Posterior cingulate gyrus (tissue), 11 donors: Measurements from ENCODE around the gene ELOVL7.
"Not testable (repeated sequence)": the region's sequence is repeated elsewhere in the genome, so short reads cannot be mapped to it uniquely, and the experiment has no call there.

ENCODE experiments used
- DNase-seq, 10 donors: peaks; one replicate each; pipeline versions ENCODE4 v3.0.0 to v3.0.0-alpha.2; 2020 to 2021; ENCODE audit warnings: mixed read lengths in 3 of 10
- intact Hi-C: fragments of 100-400 bp; cut with DNase I; formaldehyde crosslinking; loops from one replicate; pipeline ENCODE4 v1.15.1; 2023

The ELOVL7 gene

DNA sequence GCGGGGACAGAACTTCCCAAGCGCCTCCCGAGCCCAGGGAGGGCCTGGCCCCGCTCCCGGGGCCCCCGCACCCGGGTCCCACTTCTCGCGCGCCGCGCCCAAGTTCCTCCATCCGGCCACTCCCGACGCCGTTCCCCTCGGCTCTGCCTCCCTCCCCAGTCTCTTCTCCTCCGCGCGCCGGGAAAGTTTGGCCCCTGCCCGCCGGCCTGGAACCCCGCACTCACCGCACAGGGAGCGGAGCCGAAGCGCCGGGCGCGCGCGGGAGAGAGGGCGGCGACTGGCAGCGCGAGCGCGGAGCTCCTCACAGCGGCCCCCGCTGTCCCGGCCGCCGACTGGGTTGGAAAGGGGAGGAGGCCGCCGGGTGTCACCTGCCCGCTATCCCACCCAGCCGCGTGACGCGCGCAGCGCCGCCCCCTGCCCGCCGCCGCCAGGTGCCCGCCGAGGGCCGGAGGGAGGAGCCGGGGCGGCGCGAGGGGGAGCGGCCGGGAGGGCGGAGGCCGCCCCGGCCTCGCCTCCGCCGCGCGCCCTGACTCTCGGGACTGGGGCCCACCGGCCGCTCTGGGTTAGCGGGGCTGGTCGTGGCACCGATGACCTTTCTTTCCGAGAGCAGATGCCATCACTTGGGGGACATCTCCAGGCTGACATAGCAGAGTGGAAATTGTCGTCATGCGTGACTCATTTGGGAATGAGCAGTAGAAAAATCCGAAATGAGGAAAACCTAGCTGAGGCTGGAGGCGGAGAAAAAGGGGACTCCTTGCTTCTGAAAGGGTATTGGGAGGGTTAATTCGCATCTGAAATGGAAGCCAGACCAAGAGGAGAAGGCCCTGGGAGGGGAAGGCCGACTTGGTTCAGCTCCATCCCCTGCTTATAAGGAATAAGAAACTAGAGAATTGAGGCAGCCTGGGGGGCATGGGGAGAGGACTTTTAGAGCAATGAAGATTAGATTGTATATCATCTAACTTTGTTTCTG, at the start of gene ELOVL7:
ELOVL7 (minus strand) TSS at position 334 of the 970 bp plus-strand sequence. CDS start 56,872 bp downstream, outside the sequence.
- peak; percentile 61 to 96 (median 78) for DNase-seq
- intact Hi-C loops: loop anchor here (10.0 kb wide), 1 partner anchor 139 kb away; the partner anchor contains the start of gene DEPDC1B

DNA sequence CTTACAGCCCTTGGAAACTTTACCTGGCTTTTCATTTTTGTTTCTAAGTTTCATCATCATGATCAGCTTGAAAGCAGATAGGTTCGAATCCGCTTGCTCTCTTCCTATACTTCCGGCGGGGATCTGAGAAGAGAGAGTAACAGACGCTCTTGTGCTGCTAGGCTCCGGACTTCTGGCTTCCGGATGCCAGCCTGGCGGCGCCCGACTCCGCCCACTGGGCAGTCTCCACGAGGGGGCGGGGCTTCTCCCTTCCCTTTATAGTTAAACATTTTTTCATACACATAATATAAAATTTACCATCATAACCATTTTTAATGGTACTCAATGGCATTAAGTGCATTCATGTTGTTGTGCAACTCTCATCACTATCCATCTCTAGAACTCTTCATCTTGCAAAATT, 49.5 kb upstream of the ELOVL7 start:
- intact Hi-C loops: no loop called here
- DNase-seq: no peak

DNA sequence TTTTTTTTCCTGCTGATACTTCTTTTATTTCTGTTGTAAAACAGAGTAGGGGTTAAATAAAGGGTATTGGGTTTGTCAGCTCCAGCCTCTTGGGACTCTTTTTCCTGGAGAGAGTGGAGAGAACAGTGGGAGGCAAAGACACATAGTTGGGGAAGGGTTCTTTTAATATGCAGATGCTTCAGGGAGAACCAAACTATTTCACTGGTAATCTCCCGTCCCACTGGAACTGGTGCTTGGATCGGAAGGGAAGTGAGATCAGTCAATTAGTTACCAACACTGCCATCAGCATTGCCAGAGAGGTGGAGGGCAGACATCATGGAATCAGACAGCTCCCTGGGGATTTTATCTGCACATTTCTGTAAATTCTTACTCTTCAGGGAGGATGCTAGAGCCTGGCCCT, 47.6 kb upstream of the ELOVL7 start:
- DNase-seq: no peak
- intact Hi-C loops: no loop called here

DNA sequence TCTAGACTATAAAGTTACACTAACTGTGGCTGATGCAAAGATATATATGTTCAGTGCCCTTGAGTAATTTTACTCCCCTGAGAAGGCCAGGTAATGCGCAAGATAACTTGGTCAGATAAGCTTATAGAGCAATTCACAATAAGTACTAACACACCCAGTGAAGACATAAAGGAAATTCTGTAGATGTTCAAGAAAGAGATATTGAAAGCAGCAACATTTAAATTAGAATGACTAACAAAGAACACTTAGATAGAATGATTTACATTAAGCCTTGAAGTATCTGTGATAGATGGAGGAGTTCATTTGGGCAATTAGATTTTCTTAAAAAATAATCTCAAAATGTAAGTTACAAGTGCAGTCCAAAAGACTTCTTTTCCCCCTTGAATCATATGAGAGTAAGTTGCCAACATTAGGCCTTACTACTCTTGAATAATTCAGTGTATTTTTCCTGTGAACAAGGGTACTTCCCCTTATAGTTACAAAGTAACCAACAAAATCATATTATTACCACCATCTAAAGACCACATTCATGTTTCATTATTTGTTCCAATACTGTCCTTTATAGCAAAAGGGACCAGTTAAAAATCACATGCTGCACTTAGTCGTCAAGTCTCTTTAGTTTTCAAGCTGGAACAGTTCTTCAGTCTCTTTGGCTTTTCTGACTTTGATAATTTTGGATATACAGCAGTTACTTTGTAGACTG, 44.4 kb upstream of the ELOVL7 start:
- intact Hi-C loops: no loop called here
- DNase-seq: no peak

DNA sequence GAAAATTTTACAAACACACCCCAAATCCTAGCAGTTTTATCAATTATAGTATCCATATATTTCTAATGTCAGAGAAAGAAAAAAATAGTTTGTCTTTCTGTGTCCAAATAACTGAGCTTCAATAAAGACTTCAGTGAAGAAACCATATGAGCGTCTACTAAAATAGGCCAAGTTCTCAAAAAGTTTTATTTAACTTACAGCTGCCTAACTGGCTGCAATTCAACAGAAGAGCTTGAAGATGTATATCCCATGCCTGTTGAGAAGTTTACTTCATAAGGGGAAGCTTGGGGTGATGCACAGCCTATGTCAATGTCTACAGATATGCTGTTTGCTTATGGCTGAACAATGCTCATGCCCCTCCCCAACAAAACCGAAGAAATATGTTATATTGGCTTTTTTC, 43.7 kb upstream of the ELOVL7 start:
- intact Hi-C loops: no loop called here
- DNase-seq: no peak

DNA sequence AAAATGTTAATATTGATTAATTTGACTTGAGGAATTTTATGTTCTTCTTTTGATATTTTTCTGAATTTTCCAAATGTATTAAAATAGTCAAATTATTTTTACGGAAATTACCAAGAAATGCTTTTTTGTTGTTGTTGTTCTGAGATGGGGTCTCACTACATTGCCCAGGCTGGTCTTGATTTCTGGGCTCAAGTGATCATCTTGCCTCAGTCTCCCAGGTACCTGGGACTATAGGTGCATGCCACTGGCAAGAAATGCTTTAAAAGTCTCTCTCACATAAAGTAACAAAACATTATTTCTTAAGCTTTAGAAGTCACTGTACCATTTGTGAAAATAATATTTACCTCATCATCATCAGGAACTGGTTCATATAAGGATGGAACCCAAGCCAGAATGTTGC, 43.0 kb upstream of the ELOVL7 start:
- no peak for DNase-seq
- intact Hi-C loops: no loop called here

DNA sequence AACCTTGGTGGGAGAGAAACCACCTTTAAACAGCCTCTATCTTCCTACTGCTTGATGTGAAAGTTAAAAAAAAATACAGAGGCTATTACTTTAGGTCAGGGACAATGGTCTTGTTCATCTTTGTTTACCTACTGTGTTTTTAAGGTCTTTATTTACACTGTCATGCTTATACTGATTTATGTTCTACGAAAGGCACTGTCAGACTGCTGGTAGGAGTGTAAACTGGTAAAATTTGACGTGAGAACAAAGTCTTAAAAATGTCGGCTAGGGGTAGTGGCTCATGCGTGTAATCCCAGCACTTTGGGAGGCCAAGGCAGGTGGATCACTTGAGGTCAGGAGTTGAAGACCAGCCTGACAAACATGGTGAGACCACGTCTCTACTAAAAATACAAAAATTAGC, 42.1 kb upstream of the ELOVL7 start:
- intact Hi-C loops: no loop called here
- DNase-seq: no peak

DNA sequence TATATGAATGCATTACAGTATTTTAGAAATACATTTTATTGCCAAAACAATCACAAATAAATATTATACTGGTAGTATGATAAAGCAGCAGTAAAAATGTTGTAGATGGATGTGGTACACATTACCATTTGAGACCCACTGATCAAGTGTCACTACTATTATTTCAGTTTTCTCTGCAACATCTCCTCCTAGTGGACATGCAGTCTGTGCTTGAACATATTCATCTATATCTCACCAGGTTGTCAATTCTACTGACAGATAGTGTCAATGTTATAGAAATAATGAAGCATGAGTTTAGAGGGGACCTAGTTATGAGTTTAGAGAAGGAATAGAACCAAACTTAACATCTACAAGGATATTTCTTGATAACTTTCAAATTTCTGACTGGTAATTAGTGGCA, 39.2 kb upstream of the ELOVL7 start:
- intact Hi-C loops: loop anchor here (5.0 kb wide), 1 partner anchor 206 kb away; no protein-coding TSS in a partner anchor

DNA sequence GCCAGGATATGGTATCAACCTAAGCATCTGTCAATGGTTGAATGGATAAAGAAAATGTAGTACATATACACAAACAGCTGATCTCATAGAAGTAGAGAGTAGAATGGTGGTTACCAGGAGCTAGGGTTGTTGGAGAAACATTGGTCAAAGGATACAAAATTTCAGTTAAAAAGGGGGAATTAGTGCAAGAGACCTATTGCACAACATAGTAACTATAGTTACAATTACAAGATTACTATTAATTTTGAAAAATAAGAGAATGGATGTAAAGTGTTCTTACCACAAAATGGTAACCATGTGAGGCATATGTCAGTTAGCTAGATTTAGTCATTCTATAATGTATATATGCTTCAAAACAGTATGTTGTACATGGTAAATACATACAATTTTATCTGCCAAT, 28.8 kb upstream of the ELOVL7 start:
- DNase-seq: no peak

More for the DNA sequence above, 39.2 kb upstream of the ELOVL7 start:
- no peak for DNase-seq

DNA sequence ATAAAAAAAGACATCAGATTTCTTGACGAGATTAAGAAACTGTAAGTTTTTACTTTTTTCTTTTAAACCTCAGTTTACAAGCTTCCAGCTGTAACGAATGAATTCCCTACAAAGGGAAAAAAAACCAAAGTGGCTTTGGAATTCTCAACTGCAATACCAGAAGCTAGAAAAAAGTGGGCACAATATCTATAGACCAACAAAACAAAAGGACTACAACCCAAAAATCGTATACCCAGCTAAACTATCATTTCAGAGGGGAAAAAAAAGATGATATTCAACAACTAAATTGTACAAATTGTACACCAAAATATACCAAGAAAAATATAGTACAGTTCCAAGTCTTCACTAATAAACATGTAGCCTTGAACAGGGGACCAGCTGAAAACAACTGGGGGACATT, 26.8 kb upstream of the ELOVL7 start:
- intact Hi-C loops: no loop called here

More for the DNA sequence above, 28.8 kb upstream of the ELOVL7 start:
- intact Hi-C loops: no loop called here

DNA sequence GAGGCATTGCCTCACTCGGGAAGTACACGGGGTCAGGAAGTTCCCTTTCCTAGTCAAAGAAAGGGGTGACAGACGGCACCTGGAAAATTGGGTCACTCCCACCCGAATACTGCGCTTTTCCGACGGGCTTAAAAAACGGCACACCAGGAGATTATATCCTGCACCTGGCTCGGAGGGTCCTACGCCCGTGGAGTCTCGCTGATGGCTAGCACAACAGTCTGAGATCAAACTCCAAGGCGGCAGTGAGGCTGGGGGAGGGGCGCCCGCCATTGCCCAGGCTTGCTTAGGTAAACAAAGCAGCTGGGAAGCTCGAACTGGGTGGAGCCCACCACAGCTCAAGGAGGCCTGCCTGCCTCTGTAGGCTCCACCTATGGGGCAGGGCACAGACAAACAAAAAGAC, 16.5 kb upstream of the ELOVL7 start:
- intact Hi-C loops: not testable (repeated sequence)
- DNase-seq: peak in 1 of 10 donors; percentile 55

More for the DNA sequence above, 26.8 kb upstream of the ELOVL7 start:
- DNase-seq: no peak

DNA sequence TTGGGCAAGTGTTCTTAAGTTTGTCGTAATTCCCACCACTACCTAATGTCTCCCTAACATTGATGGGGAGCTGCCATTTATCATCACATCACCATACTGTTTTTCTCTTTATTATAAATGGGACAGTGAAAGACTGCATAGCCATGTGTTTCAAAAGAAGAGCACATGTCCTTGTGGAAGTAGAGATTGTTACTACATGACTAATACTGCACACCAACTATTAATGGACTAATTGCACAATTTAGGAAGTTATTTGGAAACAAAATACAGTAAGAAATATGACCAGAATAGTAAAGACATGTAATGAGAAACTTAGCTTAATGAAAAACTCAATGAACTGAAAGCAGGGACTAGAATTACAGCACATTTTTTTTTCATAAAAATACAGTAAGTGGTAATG, 12.0 kb upstream of the ELOVL7 start:
- no peak for DNase-seq
- intact Hi-C loops: no loop called here

DNA sequence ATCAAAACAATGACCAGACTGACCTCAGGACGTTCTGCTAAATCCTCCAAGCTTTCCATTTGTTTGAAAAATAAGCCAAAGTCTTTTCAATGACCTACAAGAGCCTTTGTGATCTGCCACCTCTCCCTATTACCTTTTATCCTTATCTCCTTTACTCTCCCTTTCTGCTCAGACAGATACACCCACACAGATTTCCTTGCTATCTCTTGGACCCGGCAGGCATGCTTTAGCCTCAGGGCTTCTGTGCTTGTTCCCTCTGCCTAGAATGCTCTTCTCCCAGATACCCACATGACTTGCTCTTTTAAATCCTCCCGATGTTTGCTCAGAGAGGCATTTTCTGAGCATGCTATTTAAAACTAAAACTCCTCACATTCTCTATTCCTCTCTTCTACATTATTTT, 8.9 kb upstream of the ELOVL7 start:
- no peak for DNase-seq
- intact Hi-C loops: no loop called here

DNA sequence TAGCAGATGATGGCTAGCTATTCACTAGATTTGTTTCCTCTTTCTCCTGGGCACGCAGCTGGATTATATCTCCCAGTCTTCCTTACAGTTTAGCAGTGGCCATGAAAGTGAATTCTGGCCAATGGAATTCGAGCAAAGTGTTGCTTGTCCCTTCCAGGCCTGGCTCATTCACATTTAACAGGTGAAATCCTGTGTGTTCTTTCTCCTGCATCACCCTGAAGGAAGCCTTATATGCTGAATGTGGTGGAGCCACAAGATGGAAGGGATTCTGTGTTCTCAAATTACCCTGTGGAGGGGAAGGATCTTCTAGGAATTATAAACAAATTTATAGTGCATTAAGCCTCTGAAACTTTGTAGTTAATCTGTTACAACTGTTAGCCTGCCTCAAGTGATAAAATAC, 8.2 kb upstream of the ELOVL7 start:
- no peak for DNase-seq
- intact Hi-C loops: no loop called here

DNA sequence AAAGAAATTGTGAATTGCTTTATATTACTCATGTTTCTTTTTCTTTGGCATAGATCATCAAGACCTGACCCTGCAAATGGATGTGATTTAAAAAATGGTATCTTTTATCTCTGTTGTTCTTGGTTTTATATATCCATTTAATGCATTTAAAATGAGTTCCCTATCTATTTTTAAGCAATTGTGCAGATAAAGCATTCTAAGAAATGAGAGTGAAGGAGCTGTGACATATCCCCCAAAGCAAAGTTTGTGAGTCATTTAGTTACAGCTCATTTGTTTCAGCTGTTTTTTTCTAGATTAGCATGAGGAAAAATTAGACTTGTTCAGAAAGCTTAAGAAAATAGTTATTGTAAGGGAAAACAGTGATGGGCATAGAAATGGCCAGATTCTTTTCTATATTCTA, 7.6 kb upstream of the ELOVL7 start:
- intact Hi-C loops: no loop called here

DNA sequence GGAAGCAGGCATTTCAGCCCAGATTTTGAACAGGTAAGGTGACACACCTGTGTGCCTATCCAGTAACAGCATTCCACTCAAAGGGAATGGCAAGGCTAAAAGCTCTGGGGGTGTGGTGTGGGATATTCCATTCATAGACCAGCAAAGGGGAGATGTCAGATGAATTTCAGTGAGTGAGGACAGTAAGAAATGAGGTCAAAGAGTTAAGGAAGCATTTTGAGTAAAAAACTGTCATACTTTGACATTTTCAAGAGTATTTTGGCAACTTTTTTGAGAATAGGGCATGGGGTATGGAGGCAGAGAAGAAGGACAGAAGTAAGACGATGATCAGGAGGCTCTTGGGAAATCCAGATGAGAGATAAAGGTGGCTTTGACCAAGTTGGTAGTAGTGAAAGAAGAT, 2.2 kb upstream of the ELOVL7 start:
- no peak for DNase-seq
- intact Hi-C loops: loop anchor here (10.0 kb wide), 1 partner anchor 141 kb away; the partner anchor contains the start of gene DEPDC1B

More for the DNA sequence above, 7.6 kb upstream of the ELOVL7 start:
- no peak for DNase-seq

DNA sequence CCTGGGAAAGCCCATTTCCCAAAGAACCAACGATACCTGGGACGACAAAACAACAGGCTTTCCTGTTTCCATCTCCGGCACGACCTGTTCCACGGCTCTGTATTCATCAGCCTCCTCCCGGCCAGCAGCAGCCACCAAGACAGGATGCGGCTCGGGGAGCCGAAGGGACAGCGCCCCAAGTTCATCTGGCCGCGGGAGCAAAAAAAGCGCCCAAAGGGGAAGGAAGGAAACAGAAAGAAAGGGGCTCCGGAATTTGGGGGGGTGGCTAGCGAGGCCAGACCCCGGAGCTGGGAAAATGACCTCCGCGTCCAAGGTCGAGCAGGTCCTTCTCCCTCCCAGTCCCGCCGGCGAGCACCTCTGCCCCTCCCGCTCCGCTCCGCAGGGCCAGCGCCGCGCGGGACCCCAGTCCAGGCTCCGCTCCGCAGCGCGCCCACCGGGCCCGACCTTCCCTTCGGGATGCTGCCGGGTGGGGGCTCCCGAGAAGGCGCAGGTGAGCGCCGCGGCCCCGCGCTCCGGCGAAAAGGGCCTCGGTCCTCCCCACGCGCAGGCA, 608 bp downstream of the ELOVL7 start:
- intact Hi-C loops: loop anchor here (10.0 kb wide), 1 partner anchor 139 kb away; the partner anchor contains the start of gene DEPDC1B
- DNase-seq: peak in 7 of 10 donors; percentile 10 to 84 (median 36)

DNA sequence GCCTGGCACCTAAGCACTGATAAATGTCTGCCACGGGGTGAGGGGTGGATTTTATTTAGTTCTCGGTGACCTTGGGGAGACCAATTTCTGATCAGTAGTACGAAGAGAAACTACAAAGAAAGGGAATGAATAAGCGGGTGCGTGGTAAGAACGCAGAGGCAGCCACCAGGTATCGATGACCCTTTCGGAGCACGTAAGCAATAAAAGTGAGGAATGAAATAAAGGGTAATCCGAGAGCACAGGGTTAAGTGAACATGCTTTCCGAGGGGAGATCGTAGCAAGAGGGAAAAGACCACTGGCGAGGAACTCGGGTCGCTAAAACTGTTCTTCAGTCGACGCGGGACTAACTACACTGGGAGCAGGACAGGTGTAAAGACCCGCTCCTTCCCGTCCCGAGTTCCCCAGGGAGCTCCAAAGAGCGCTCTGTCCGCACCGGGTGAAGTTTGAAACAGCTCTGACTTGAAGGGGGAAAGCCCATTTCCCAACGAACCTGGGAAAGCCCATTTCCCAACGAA, 1.1 kb downstream of the ELOVL7 start:
- intact Hi-C loops: loop anchor here (10.0 kb wide), 1 partner anchor 138 kb away; the partner anchor contains the start of gene DEPDC1B
- peak in 1 of 10 donors; percentile 13 for DNase-seq

DNA sequence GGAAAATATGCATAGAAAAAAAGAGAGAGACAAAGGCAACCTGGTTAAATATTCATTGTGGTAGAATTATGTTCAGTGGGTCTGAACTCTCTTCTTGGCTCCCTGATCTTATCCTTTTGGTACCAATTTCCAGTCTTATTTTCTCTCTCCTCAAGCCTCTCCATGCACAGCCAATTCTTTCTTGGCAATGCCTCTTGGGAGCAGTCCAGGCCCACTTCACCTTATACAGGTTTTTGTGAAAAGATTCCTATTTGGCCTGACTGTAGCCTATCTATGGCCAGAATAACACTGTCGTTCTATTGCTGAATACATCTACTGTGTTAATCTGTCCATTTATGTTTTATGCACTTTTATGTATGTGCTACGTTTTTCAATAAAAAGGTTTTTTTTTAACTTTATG, 2.7 kb downstream of the ELOVL7 start:
- no peak for DNase-seq
- intact Hi-C loops: loop anchor here (10.0 kb wide), 1 partner anchor 137 kb away; the partner anchor contains the start of gene DEPDC1B

DNA sequence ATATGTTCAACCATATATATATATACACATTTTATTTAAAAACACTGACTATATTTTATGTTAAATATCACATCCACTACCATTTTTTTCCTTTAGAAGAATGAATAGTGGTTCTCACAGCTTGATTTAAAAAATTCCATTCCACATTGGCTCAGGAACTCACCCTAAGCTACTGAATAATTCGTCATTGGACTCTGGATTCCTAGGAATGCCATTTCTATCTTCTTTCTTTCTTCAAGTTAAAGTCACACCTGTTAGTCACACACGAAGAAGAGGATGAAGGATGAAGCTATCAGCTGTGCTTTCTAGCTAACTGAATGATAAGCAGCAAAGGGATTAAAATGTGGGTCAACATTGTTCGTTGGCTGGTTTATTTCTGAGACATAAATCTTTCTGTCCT, 7.9 kb downstream of the ELOVL7 start:
- intact Hi-C loops: no loop called here
- DNase-seq: no peak
